Measurements from ENCODE around the gene ANKRD11. TPM values are rescaled to one million over a fixed set of nuclear protein-coding genes. Genes with fewer than 3 reads are reported as not detected.

Gene ANKRD11
- total RNA-seq, 1 donor from 2014 or later: 63.8 TPM

DNA sequence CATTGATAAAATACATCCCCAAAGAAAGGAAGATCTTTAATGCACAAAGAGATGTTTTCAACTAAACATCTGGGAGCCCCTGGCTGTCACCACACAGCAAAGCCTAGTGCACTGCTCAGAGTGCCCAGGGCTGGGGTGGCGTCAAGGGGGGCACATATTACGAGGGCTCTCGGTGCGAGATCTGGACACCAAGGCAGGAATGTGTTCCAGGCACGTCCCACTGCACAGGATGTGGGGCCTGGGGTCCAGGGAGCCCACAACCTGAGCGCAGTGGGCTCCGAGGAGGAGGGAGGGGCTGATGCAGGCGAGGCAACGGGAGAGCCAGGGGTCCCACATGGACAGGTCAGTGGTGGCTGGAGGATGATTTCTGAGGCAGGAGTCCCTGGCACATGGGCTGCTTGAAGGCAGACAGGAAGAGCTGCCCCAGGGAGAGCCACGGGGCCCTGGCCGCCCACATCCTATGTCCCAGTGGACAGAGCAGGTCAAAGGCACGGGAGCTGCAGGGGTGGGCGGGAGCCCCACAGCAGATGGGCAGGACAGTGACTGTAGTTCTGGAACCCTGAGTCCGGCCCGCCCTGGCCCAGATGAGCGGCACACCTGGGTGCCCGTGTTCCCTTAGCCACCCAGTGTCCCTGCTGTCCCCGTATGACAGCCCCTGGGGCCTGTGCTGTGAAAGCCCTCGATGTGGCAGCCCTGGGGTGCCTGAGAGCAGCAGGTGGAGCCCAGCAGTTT, 216.5 kb downstream of the ANKRD11 start:
- no peak overlapping the region for H3K27ac ChIP-seq (replicated peaks)
- intact Hi-C loops (cut with micrococcal nuclease): no loop called here
- no peaks in the 10 kb centered on the region for H3K27me3 ChIP-seq (ENCODE audit: low read depth)
- TF ChIP-seq, protein P1, sequence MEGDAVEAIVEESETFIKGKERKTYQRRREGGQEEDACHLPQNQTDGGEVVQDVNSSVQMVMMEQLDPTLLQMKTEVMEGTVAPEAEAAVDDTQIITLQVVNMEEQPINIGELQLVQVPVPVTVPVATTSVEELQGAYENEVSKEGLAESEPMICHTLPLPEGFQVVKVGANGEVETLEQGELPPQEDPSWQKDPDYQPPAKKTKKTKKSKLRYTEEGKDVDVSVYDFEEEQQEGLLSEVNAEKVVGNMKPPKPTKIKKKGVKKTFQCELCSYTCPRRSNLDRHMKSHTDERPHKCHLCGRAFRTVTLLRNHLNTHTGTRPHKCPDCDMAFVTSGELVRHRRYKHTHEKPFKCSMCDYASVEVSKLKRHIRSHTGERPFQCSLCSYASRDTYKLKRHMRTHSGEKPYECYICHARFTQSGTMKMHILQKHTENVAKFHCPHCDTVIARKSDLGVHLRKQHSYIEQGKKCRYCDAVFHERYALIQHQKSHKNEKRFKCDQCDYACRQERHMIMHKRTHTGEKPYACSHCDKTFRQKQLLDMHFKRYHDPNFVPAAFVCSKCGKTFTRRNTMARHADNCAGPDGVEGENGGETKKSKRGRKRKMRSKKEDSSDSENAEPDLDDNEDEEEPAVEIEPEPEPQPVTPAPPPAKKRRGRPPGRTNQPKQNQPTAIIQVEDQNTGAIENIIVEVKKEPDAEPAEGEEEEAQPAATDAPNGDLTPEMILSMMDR (IDR thresholded peaks at IDR 0.05; ENCODE audit: borderline replicate concordance): no peak
- H3K4me3 ChIP-seq: no peak overlapping the region
- no peaks in the 10 kb centered on the region for H3K9me3 ChIP-seq (replicated peaks)
- peaks cover 90% of the 10 kb centered on the region for H3K36me3 ChIP-seq
- no peak for DNase-seq
- peaks cover 9% of the 10 kb centered on the region for H3K4me1 ChIP-seq

GRCh38 chr16:89272631-89273030, 217.7 kb downstream of the ANKRD11 start:
- Histone ChIP-seq H3K27ac (replicated peaks) (no peak overlapping the region), H3K27me3 (ENCODE audit: low read depth) (no peaks in the 10 kb centered on the region), H3K36me3 (peaks cover 83% of the 10 kb centered on the region), H3K4me3 (no peak overlapping the region), H3K4me1 (peaks cover 3% of the 10 kb centered on the region), H3K9me3 (replicated peaks) (no peaks in the 10 kb centered on the region)
- intact Hi-C loops (cut with micrococcal nuclease): no loop called here
- TF ChIP-seq, protein P1 (IDR thresholded peaks at IDR 0.05; ENCODE audit: borderline replicate concordance): no peak
- DNase-seq: no peak

DNA sequence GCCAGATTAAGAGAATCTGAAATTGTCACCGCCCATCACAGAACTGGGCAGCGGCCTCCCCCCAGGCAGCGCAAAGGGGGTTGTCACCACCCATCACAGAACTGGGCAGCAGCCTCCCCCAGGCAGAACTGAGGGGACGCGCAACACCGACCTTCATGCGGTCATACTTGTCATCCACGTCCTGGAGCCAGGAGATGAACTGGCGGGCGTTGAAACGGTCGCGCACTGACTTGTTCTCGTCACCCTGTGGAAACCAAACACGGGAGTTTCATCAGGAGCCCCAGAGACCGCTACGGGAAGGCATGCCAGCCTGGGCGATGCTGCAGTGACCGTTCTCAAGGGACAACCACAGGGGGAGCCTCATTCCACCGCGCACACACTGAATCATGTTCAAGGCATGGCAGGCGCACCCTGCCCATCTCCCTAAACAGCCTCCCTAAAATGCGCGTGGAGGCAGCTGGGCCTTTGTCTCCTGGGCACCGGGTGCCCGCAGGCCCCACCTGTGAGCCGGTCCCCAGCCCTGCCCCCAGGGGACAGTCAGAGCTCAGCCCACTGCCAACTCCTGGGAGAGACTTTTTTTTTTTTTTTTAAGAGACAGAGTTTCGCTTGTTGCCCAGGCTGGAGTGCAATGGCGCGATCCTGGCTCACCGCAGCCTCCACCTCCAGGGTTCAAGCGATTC, 219.6 kb downstream of the ANKRD11 start:
- no peak for DNase-seq
- intact Hi-C loops (cut with micrococcal nuclease): no loop called here
- no peak overlapping the region for H3K27ac ChIP-seq (replicated peaks)
- no peaks in the 10 kb centered on the region for H3K4me1 ChIP-seq
- TF ChIP-seq, protein P1 (IDR thresholded peaks at IDR 0.05; ENCODE audit: borderline replicate concordance): no peak
- H3K36me3 ChIP-seq: peaks cover 84% of the 10 kb centered on the region
- H3K27me3 ChIP-seq (ENCODE audit: low read depth): no peaks in the 10 kb centered on the region
- H3K9me3 ChIP-seq (replicated peaks): no peaks in the 10 kb centered on the region
- H3K4me3 ChIP-seq: no peak overlapping the region

DNA sequence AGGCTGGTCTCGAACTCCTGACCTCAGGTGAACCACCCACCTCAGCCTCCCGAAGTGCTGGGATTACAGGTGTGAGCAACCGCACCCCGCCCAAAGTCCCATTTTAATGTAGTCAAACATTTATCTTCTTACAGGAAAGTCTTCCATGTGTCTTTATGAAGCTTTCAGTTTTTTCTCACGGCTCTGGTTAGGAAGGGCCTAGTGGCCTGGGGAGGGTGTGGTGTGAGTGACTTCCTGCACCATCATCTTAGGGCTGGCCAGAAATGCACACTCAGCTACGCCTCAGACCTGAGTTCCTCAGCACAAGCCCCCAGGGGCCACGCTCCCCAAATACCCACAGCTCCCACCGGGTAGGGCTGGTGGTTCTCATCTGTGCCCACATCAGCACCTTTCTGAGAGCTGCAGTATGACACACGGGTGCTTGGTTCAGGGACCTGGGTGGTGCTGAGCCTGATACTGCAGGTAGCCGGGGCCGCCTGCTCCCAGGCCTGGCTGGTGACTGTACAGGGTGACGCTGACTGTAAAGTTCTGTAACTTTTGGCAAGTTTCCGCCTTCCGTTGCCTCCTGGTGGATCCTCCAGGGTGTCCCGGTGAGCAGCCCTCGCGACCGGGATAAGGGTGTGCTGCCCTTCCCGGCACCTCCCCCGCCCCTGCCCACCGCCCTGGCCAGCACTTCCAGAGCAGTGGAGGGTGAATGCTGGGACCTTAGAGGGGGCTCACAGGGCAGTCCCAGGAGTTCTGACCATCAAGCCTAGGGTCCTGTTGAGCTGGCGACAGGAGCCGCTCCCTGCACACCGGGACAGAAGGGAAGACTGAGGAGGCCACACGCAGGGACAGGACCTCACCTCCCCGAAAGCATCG, 220.3 kb downstream of the ANKRD11 start:
- no peak overlapping the region for H3K27ac ChIP-seq (replicated peaks)

More for the DNA sequence above, 220.3 kb downstream of the ANKRD11 start:
- peaks cover 84% of the 10 kb centered on the region for H3K36me3 ChIP-seq
- H3K9me3 ChIP-seq (replicated peaks): no peaks in the 10 kb centered on the region
- no peak overlapping the region for H3K4me3 ChIP-seq
- TF ChIP-seq, protein P1 (IDR thresholded peaks at IDR 0.05; ENCODE audit: borderline replicate concordance): no peak
- no peaks in the 10 kb centered on the region for H3K4me1 ChIP-seq
- H3K27me3 ChIP-seq (ENCODE audit: low read depth): no peaks in the 10 kb centered on the region
- intact Hi-C loops (cut with micrococcal nuclease): no loop called here
- no peak for DNase-seq
